Stimulated activated CD8-positive, alpha-beta memory T cell treated with anti-CD3 and anti-CD28 coated beads, Interleukin-4, amount 100 ng/mL, for 1 hour (primary cell): ENCODE measurements around the gene SLC16A3.

Source experiments
- DNase-seq, 2 donors: peaks; one replicate each; pipeline ENCODE4 v3.0.0-alpha.2; 2020; ENCODE audit warnings: low read depth in 2 of 2, low spot score in 1 of 2

The SLC16A3 gene

GRCh38 chr17:82282239-82283207, 53.7 kb downstream of the SLC16A3 start:
- DNase-seq: no peak

GRCh38 chr17:82283208-82283749, 54.4 kb downstream of the SLC16A3 start:
- no peak for DNase-seq

GRCh38 chr17:82285141-82285540, 56.3 kb downstream of the SLC16A3 start:
- no peak for DNase-seq

- no peak for DNase-seq
Measured at GRCh38 chr17:82287013-82287867, 58.4 kb downstream of the SLC16A3 start.

GRCh38 chr17:82287868-82288801, 59.3 kb downstream of the SLC16A3 start:
- DNase-seq: no peak
